OCI-M1 (cell line): ENCODE data around the gene ZSCAN29.
A peak's percentile ranks its signal among the peaks of the same experiment; 100 is the strongest.
"Not testable (repeated sequence)": the region's sequence is repeated elsewhere in the genome, so short reads cannot be mapped to it uniquely, and the experiment has no call there.

Source experiments
- DNase-seq: peaks from one replicate; lab custom pipeline; 2025; lab: John Stamatoyannopoulos, UW

Gene ZSCAN29

GRCh38 chr15:43370975-43371974 lies at the start of gene ZSCAN29, which contains the start of gene TUBGCP4:
ZSCAN29 (minus strand) TSS chr15:43371043; CDS start chr15:43369913, 1,130 bp downstream.
TUBGCP4 (plus strand) TSS chr15:43371101; CDS start chr15:43371355, 254 bp downstream.
- peak; percentile 92 for DNase-seq

GRCh38 chr15:43420435-43420834 lies 49.6 kb upstream of the ZSCAN29 start:
- DNase-seq = no peak

GRCh38 chr15:43414196-43414595 lies 43.4 kb upstream of the ZSCAN29 start:
- DNase-seq = no peak

GRCh38 chr15:43412096-43412495 lies 41.3 kb upstream of the ZSCAN29 start:
- no peak for DNase-seq

- DNase-seq = peak; percentile 71
Measured at GRCh38 chr15:43410572-43411214, 39.9 kb upstream of the ZSCAN29 start.

- DNase-seq = peak; percentile 83
Measured at GRCh38 chr15:43408789-43409188, 37.9 kb upstream of the ZSCAN29 start.

- no peak for DNase-seq
Measured at GRCh38 chr15:43406808-43407207, 36.0 kb upstream of the ZSCAN29 start.

- no peak for DNase-seq
Measured at GRCh38 chr15:43406189-43406588, 35.3 kb upstream of the ZSCAN29 start.

GRCh38 chr15:43404130-43404529 lies 33.3 kb upstream of the ZSCAN29 start:
- no peak for DNase-seq

- DNase-seq = no peak
Measured at GRCh38 chr15:43403616-43404015, 32.8 kb upstream of the ZSCAN29 start.

GRCh38 chr15:43402255-43402654 lies 31.4 kb upstream of the ZSCAN29 start:
- no peak for DNase-seq

GRCh38 chr15:43393592-43393991 lies 22.7 kb upstream of the ZSCAN29 start:
- not testable (repeated sequence) for DNase-seq

GRCh38 chr15:43390723-43391122 lies 19.9 kb upstream of the ZSCAN29 start:
- no peak for DNase-seq

- no peak for DNase-seq
Measured at GRCh38 chr15:43383070-43383469, 12.2 kb upstream of the ZSCAN29 start.

GRCh38 chr15:43382310-43382709 lies 11.5 kb upstream of the ZSCAN29 start:
- DNase-seq = no peak

- DNase-seq = no peak
Measured at GRCh38 chr15:43378601-43379000, 7.8 kb upstream of the ZSCAN29 start.

GRCh38 chr15:43376017-43376705 lies 5.3 kb upstream of the ZSCAN29 start:
- peak; percentile 42 for DNase-seq

- DNase-seq = peak; percentile 56
Measured at GRCh38 chr15:43370310-43370974, 401 bp downstream of the ZSCAN29 start.

- peak; percentile 6 for DNase-seq
Measured at GRCh38 chr15:43361313-43361903, 9.4 kb downstream of the ZSCAN29 start.

- no peak for DNase-seq
Measured at GRCh38 chr15:43360821-43361220, 10.0 kb downstream of the ZSCAN29 start.

GRCh38 chr15:43352693-43353382 lies 18.0 kb downstream of the ZSCAN29 start:
- DNase-seq = no peak
